HFFc6 (cell line): Measurements from ENCODE around the gene SEPSECS. TPM values are rescaled to one million over a fixed set of nuclear protein-coding genes. Genes with fewer than 3 reads are reported as not detected.

Source experiments
- DNase-seq: peaks from one replicate; pipeline ENCODE4 v3.0.0-alpha.2; 2018
- H3K27ac Mint-ChIP-seq: 2 replicates; pipeline ENCODE4 v1.8.0; 2020; ENCODE audit warnings: mild to moderate bottlenecking, mixed read lengths
- H3K27me3 Mint-ChIP-seq: 2 replicates; pipeline ENCODE4 v1.8.0; 2021; ENCODE audit warnings: mild to moderate bottlenecking, moderate library complexity, mixed read lengths; ENCODE audit not compliant: insufficient read depth
- H3K36me3 Mint-ChIP-seq: 2 replicates; pipeline ENCODE4 v1.8.0; 2021; ENCODE audit warnings: low read depth, mixed read lengths
- H3K4me1 Mint-ChIP-seq: 2 replicates; pipeline ENCODE4 v1.8.0; 2020; ENCODE audit warnings: low read depth, mixed read lengths
- H3K4me3 Mint-ChIP-seq: 2 replicates; pipeline ENCODE4 v1.8.0; 2020; ENCODE audit warnings: mild to moderate bottlenecking, moderate library complexity, mixed read lengths
- H3K9me3 Mint-ChIP-seq: 2 replicates; pipeline ENCODE4 v1.8.0; 2020; ENCODE audit warnings: mild to moderate bottlenecking, mixed read lengths
- CTCF ChIP-seq: fragments of 200-600 bp; sonication (generic); IDR thresholded peaks from 2 replicates; pipeline ENCODE4 v1.5.0; 2021; ENCODE audit warnings: antibody characterized with exemption, mild to moderate bottlenecking
- total RNA-seq, 6 experiments: library from RNA; stranded (reverse); fragmentation: NEBNext Ultra II Directional; extraction: Animal tissue kit (Norgen Biotek cat#: 25700); gene quantifications; 2 replicates in 1 of 6; 3 replicates in 5 of 6; pipeline ENCODE4 v1.2.3, GENCODE V29; 2021

SEPSECS gene
- total RNA-seq, 6 experiments from 2014 or later, result 4.5 to 6.2 (median 5.4) TPM

GRCh38 chr4:25070545-25070944 lies 89.7 kb downstream of the SEPSECS start:
- no peaks in the 10 kb centered on the region for H3K4me1 Mint-ChIP-seq
- peaks cover 19% of the 10 kb centered on the region for H3K27me3 Mint-ChIP-seq
- no peaks in the 10 kb centered on the region for H3K9me3 Mint-ChIP-seq
- H3K27ac Mint-ChIP-seq, result no peak overlapping the region
- H3K4me3 Mint-ChIP-seq, result no peak overlapping the region
- TF ChIP-seq CTCF, result no peak
- H3K36me3 Mint-ChIP-seq, result no peaks in the 10 kb centered on the region
- no peak for DNase-seq

Other genes with a start within 250 kb of the SEPSECS start
- gene CCDC149, start 247.4 kb downstream of the SEPSECS start, total RNA-seq, result 10 to 100 TPM; 10.9 to 13.5 (median 12.9) TPM
- not detected for gene LGI2, start 129.5 kb downstream of the SEPSECS start, total RNA-seq
- 10 to 100 TPM; 28.3 to 33.8 (median 30.5) TPM for gene PI4K2B, start 73.6 kb upstream of the SEPSECS start, total RNA-seq
- gene ZCCHC4, start 152.3 kb upstream of the SEPSECS start, total RNA-seq, result 10 to 100 TPM in 1 of 6 experiments, 1 to 10 TPM in 5; 8.3 to 11.0 (median 9.1) TPM
- 10 to 100 TPM; 15.0 to 20.6 (median 17.2) TPM for gene ANAPC4, start 216.8 kb upstream of the SEPSECS start, total RNA-seq